ENCODE data around the gene LRRC14B.

Gene LRRC14B

DNA sequence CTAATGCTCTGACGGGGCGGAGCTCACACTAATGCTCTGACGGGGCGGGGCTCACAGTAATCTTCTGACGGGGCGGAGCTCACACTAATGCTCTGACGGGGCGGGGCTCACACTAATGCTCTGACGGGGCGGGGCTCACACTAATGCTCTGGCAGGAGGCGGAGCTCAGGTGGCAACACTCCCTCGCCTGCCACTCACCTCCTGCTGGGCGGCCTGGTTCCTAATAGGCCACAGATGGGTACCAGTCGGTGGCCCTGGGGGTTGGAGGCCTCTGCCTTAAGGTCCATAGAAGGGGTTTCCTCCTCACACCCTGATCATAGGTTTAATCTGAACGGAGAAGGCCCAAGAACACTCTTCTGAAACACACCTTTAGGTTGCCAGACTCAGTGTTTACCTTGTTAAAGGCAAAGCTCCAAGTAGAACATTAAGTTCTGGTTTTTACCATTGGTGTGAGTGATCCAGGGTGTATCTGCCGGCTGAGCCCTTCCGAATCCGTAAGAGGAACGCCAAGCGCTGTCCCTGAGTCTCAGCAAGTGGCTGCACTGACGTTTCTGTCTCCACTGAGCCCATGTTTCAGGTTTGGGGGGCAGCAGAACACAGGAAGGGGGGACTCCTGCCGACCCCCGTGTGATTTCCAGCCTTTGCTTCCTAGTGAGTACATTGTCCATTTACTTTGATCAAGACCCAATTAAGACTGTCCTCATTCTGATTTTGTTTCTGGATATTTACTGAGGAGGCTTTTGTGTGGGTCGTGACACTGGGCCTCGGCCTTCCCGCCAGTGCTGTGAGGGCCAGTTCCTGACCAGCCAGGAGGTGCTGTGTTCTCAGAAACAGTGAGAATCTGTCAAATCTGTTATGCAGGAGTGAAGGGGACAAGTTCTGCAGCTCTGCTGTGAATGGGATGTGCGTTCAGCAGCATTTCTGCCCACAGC lies 24.6 kb upstream of the LRRC14B start:
- Mint-ChIP-seq H3K27ac (no peak overlapping the region), H3K36me3 (ENCODE audit: low read depth) (no peaks in the 10 kb centered on the region), H3K9me3 (no peaks in the 10 kb centered on the region), H3K27me3 (ENCODE audit: low read depth) (no peaks in the 10 kb centered on the region), H3K4me1 (ENCODE audit: low read depth) (no peaks in the 10 kb centered on the region), H3K4me3 (no peak overlapping the region)

DNA sequence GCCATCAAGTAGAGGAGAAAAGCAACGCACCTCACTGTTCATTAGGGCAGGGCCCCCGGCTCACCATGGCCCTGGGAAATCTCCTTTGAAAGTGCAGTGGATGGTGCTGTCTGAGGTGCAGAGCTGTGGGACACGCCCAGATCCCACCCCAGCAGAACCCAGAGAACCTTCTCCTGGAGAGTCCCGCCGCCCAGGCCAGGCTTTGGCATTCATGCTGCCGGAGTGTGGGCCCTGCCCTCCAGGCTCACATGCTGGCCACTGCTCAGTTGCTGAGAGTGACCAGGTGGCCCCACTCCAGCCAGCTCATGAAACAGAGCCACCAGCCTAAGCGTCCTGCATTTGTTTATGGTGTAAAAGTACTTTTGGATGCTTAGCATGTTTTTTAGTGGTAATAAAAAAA lies 23.8 kb upstream of the LRRC14B start:
- H3K36me3 Mint-ChIP-seq (ENCODE audit: low read depth) = no peaks in the 10 kb centered on the region
- no peaks in the 10 kb centered on the region for H3K9me3 Mint-ChIP-seq
- no peaks in the 10 kb centered on the region for H3K4me1 Mint-ChIP-seq (ENCODE audit: low read depth)
- no peak overlapping the region for H3K27ac Mint-ChIP-seq
- no peaks in the 10 kb centered on the region for H3K27me3 Mint-ChIP-seq (ENCODE audit: low read depth)
- no peak overlapping the region for H3K4me3 Mint-ChIP-seq

DNA sequence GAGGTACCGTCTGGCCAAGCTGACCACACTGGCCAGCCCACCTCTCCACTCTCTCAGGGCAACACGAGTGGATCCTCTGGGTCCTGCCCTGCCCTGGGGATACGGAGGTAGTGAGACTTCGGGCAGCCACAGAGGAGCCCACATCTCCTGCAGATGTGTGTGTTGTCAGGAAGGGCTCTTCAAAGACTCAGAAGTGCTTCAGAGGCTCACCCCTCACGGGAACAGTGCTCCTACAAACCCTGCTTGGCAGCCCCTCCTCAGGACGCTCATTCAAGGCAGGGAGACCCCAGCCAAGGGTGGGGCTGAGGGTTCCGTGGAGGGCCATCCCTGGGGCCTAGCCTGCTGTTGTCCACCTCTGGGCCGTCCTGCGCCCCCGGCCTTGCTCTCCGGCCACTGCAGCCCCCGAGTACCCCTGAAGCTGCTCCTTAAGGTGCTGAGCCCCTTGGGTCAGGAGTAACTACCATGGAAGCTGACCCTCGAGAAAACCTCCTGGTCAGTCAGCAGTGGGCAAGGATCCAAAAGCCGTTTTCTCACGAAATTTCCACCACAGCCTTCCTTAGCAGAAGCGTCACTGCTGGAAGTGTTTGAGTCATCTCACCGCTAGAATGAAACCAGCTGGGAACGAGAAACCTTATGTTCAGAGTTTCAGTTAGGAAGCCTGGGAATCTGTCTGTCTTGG lies 23.2 kb upstream of the LRRC14B start:
- Mint-ChIP-seq H3K36me3 (ENCODE audit: low read depth) (no peaks in the 10 kb centered on the region), H3K27me3 (ENCODE audit: low read depth) (no peaks in the 10 kb centered on the region), H3K27ac (no peak overlapping the region), H3K4me1 (ENCODE audit: low read depth) (no peaks in the 10 kb centered on the region), H3K4me3 (no peak overlapping the region), H3K9me3 (no peaks in the 10 kb centered on the region)

DNA sequence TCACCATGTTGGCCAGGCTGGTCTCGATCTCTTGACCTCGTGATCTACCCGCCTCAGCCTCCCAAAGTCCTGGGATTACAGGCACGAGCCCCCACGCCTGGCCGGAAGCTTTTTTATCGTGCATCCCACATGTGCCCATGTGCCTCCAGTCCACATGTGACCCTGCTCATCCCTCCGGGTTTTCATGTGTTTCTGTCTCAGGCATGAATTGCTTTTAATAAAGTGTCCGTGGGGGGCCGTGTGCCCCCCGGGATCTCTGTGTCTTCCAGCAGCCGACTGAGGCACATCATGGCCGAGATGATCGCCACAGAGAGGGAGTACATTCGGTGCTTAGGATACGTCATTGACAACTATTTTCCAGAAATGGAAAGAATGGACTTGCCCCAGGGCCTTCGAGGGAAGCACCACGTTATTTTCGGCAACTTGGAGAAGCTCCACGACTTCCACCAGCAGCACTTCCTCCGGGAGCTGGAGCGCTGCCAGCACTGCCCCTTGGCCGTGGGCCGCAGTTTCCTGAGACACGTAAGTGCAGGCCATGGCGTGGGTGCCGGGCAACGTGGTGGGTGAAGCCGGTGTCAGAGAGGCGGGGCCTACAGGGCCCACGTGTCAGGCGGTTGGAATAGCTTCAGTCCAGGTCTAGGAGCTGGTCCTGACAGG lies 22.1 kb upstream of the LRRC14B start:
- no peaks in the 10 kb centered on the region for H3K4me1 Mint-ChIP-seq (ENCODE audit: low read depth)
- H3K36me3 Mint-ChIP-seq (ENCODE audit: low read depth) = no peaks in the 10 kb centered on the region
- H3K27ac Mint-ChIP-seq = no peak overlapping the region
- no peaks in the 10 kb centered on the region for H3K27me3 Mint-ChIP-seq (ENCODE audit: low read depth)
- no peak overlapping the region for H3K4me3 Mint-ChIP-seq
- no peaks in the 10 kb centered on the region for H3K9me3 Mint-ChIP-seq

DNA sequence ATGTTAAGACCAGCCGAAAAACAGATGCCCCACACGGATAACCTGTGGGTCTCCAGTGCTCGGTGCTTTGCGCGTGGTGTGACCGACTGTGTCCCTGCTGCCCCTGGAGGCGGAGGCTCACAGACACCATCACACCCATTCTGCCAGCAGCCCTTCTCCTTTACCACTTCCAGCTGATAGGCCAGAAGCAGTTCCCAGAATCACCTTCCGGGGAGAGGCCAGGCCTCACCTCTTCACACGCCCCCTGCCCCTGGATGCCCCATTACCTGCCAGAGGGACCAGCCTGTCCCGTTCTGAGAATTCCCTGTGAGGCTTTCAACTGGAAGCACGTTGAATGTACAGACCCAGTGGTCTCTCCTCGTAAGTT lies 21.6 kb upstream of the LRRC14B start:
- Mint-ChIP-seq H3K4me1 (ENCODE audit: low read depth) (no peaks in the 10 kb centered on the region), H3K27ac (no peak overlapping the region), H3K4me3 (no peak overlapping the region), H3K27me3 (ENCODE audit: low read depth) (no peaks in the 10 kb centered on the region), H3K36me3 (ENCODE audit: low read depth) (no peaks in the 10 kb centered on the region), H3K9me3 (no peaks in the 10 kb centered on the region)

DNA sequence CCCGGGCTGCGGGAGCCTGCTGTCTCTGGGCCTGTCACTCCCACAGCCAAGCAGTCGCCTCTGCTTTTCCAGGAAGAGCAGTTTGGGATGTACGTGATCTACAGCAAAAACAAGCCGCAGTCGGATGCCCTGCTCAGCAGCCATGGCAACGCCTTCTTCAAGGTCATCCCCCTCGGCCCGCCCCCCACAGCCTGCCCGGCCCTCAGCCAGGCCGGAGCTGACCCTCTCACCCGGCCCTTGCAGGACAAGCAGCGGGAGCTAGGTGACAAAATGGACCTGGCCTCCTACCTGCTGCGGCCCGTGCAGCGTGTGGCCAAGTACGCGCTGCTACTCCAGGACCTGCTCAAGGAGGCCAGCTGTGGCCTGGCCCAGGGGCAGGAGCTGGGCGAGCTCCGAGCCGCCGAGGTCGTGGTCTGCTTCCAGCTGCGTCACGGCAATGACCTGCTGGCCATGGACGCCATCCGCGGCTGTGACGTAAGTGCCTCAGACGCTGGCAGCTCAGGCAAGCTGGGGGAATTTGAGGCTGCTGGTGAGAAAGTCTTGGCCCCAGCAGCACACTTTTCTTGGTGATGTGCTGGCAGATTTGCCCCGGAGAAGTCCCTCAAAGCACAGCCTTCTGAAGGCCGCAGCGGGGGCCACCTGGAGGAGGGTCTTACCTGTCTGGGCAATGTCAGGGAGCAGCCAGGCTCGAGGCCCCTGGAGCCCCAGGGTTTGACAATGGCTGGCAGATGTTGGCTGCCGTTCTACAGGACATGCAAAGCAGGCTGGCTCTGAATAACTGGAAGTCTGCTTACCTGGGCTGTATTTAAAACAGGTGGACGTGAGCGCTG lies 20.1 kb upstream of the LRRC14B start:
- H3K4me1 Mint-ChIP-seq (ENCODE audit: low read depth) = no peaks in the 10 kb centered on the region
- no peaks in the 10 kb centered on the region for H3K9me3 Mint-ChIP-seq
- no peak overlapping the region for H3K4me3 Mint-ChIP-seq
- no peaks in the 10 kb centered on the region for H3K27me3 Mint-ChIP-seq (ENCODE audit: low read depth)
- H3K36me3 Mint-ChIP-seq (ENCODE audit: low read depth) = no peaks in the 10 kb centered on the region
- H3K27ac Mint-ChIP-seq = no peak overlapping the region

DNA sequence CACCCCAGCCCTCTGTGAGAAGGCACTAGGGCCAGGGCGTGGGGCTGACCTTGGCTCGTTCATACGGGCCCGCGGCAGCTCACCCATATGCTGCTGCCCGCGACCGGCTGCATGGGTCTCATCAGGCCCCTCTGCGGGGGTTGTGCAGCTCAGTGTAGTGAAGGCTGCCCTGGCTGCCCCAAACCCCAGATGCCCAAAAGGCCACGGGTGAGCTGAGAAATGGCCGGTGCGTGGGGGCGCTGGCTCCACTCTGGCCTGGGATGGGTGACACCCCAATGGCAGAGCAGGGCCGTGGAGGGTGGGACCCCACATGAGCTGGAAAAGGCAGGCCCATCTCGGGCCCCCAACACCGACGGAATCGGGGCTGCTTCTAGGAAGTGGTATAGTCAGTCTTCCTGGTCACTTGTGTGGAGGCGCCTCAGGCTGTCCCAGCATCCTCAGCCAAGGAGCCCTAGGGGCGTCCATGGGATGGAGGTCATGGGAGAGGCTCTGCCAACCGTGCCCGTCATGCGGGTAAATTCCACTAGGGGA lies 19.4 kb upstream of the LRRC14B start:
- H3K9me3 Mint-ChIP-seq = no peaks in the 10 kb centered on the region
- no peaks in the 10 kb centered on the region for H3K4me1 Mint-ChIP-seq (ENCODE audit: low read depth)
- H3K36me3 Mint-ChIP-seq (ENCODE audit: low read depth) = no peaks in the 10 kb centered on the region
- H3K27ac Mint-ChIP-seq = no peak overlapping the region
- H3K4me3 Mint-ChIP-seq = no peak overlapping the region
- no peaks in the 10 kb centered on the region for H3K27me3 Mint-ChIP-seq (ENCODE audit: low read depth)

DNA sequence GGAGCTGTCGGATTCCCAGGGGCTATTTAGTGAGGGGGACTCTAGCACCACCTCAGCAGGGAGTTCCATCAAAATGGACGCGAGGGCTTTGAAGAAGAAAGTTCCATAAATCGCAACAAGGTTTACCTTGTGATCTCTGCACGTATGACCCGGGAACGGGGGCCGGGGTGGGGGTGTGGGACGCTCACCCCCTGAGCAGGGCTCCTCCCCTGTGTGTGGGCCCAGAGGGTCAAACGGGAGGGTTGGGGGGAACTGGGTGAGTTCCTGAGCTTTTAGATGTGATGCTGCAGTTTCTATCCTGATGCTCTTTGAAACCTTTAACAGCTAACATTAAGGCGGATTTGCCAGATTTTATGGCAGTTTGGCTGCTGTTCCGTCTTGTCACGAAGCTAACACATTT lies 18.9 kb upstream of the LRRC14B start:
- Mint-ChIP-seq H3K9me3 (no peaks in the 10 kb centered on the region), H3K4me3 (no peak overlapping the region), H3K27ac (no peak overlapping the region), H3K4me1 (ENCODE audit: low read depth) (no peaks in the 10 kb centered on the region), H3K27me3 (ENCODE audit: low read depth) (no peaks in the 10 kb centered on the region), H3K36me3 (ENCODE audit: low read depth) (no peaks in the 10 kb centered on the region)

DNA sequence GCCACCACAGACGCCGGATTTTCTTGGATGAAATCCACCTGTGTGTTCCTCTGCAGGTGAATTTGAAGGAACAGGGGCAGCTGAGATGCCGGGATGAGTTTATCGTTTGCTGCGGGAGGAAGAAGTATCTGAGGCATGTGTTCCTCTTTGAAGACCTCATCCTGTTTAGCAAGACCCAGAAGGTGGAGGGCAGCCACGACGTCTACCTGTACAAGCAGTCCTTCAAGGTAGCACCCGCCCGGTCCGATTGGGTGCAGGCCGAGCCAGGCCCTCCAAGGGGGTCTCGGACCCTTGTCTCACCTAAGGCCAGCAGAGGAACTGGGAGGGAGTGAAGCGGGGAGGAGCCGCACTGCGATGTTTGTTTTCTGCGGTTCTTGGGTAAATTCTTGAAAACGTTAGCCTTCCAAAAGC lies 18.4 kb upstream of the LRRC14B start:
- no peaks in the 10 kb centered on the region for H3K4me1 Mint-ChIP-seq (ENCODE audit: low read depth)
- no peaks in the 10 kb centered on the region for H3K27me3 Mint-ChIP-seq (ENCODE audit: low read depth)
- H3K36me3 Mint-ChIP-seq (ENCODE audit: low read depth) = no peaks in the 10 kb centered on the region
- no peak overlapping the region for H3K4me3 Mint-ChIP-seq
- H3K9me3 Mint-ChIP-seq = no peaks in the 10 kb centered on the region
- no peak overlapping the region for H3K27ac Mint-ChIP-seq

DNA sequence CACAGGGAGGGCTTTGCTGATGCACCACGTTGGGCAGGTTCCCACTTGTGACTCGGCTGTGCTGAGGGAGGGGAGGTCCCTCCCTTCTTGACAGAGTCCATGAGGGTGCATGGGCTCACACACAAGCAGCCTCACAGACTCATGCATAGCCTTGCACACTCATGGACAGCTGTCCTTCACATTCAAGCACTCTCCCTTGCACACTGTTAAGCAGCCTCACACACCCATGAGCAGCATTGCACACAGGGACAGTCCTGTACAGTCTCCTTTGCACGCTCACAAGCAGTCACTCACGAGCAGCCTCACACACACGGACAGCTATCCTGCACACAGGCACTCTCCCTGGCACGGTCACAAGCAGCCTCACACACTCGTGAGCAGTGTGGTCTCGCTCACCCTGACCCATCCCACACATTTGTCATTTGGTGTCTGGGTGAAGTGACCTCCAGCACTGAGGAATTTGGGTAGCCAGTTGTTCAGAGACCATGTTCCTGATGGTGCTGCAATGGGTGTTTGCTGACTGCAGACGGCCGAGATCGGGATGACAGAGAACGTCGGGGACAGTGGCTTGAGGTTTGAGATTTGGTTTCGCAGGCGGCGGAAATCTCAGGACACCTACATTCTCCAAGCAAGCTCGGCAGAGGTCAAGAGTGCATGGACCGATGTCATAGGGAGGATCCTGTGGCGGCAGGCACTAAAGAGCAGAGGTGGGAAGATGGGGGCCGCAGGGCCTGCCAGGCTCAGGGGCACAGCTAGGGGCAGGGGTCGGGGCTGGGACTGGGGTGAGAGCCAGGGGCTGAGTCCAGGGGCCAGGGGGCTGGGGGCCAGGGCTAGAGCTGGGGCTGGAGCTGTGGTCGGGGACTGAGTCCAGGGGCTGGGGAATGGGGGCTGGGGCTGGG lies 17.7 kb upstream of the LRRC14B start:
- Mint-ChIP-seq H3K4me1 (ENCODE audit: low read depth) (no peaks in the 10 kb centered on the region), H3K36me3 (ENCODE audit: low read depth) (no peaks in the 10 kb centered on the region), H3K4me3 (no peak overlapping the region), H3K27me3 (ENCODE audit: low read depth) (no peaks in the 10 kb centered on the region), H3K9me3 (no peaks in the 10 kb centered on the region), H3K27ac (no peak overlapping the region)

DNA sequence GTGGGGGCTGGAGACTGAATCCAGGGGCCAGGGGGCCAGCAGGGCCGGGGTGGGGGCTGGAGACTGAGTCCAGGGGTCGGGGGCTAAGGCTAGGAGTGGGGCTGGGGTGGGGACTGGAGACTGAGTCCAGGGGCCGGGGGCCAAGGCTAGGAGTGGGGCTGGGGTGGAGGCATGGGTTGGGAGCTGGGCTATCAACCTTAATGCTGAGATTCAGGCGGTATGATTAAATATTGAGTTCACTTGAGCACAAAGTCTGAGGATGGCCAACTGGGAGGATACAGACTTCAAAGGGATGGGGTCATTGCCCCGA lies 17.0 kb upstream of the LRRC14B start:
- Mint-ChIP-seq H3K27ac (no peak overlapping the region), H3K36me3 (ENCODE audit: low read depth) (no peaks in the 10 kb centered on the region), H3K27me3 (ENCODE audit: low read depth) (no peaks in the 10 kb centered on the region), H3K4me1 (ENCODE audit: low read depth) (no peaks in the 10 kb centered on the region), H3K4me3 (no peak overlapping the region), H3K9me3 (no peaks in the 10 kb centered on the region)

DNA sequence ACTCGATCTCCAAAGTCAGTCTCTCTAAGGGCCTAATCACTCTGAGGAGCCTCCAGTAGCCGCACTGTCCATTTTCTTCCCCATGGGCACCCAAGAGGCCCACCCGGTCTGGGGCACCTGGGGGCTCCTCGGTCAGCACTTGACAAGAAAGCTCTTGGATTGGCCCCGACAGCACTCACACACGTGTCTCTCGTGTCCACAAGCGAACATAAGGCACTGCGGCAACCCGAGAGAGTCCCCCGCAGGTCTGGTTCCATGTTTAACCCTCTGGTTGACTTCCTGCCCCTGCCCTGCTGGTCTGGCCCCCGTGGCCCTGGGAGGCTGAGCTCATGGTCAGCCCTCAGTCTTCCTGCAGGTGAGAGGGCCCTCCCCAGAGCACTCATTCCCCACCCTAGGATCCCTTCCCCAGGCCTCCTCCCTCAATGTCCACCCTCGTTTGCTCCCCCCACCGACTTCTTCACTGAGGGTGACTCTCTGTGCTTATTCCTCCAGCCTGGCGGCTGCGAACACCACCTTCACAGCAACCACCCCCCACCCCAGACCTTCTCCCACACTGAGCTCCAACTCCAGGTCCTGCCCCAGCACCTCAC lies 16.3 kb upstream of the LRRC14B start:
- Mint-ChIP-seq H3K36me3 (ENCODE audit: low read depth) (no peaks in the 10 kb centered on the region), H3K4me1 (ENCODE audit: low read depth) (no peaks in the 10 kb centered on the region), H3K27ac (no peak overlapping the region), H3K9me3 (no peaks in the 10 kb centered on the region), H3K27me3 (ENCODE audit: low read depth) (no peaks in the 10 kb centered on the region), H3K4me3 (no peak overlapping the region)

DNA sequence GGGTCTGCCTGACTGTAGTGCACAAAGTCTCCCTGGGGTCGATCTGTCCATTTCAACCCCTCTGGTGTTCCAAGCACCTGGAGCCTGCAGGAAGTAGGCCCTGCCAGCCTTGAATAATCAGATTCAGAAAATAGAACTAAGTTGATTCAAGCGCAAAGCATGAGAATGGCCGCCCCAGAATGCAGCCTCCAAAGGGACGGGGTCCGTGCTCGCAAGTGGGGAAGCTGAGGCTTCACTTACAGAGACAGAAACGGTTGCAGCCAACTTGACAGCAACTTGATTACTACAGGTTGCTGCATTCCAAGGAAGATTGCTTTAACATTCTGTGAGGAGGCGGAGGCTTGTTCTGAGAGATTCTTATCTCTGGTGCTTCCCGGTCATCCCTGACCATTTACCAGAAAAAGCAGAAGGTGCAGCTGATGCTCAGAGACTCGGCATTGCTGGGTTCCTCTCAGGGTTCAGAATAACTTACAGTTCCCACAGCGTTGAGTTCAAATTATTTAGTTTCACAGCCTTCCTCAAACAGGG lies 14.9 kb upstream of the LRRC14B start:
- H3K9me3 Mint-ChIP-seq = no peaks in the 10 kb centered on the region
- no peaks in the 10 kb centered on the region for H3K4me1 Mint-ChIP-seq (ENCODE audit: low read depth)
- H3K27me3 Mint-ChIP-seq (ENCODE audit: low read depth) = no peaks in the 10 kb centered on the region

More for the DNA sequence above, 14.9 kb upstream of the LRRC14B start:
- Mint-ChIP-seq H3K4me3 (no peak overlapping the region), H3K36me3 (ENCODE audit: low read depth) (no peaks in the 10 kb centered on the region), H3K27ac (no peak overlapping the region)

Measured in T-helper 1 cell treated with Interleukin-12 subunit alpha and Interleukin-12 subunit beta and Interleukin-4 antibody, amounts not matched to agents 30 μg/mL and 1 μg/mL, for 36 hours (primary cell).